SK-N-SH (cell line): Measurements from ENCODE around the gene GRIP1. TPM values are rescaled to one million over a fixed set of nuclear protein-coding genes. Genes with fewer than 3 reads are reported as not detected.

Experiments
- CTCF ChIA-PET: fragments of 300-600, 350-600 bp; formaldehyde crosslinking; extraction: SDS; loops from one replicate; lab custom pipeline; 2021; lab: Yijun Ruan, JAX
- POLR2A ChIA-PET: fragments of 350-600 bp; sonication (Branson Sonifier 250); formaldehyde crosslinking; extraction: SDS; loops from one replicate; lab custom pipeline; 2020; ENCODE audit warnings: antibody characterized with exemption, inconsistent platforms; lab: Yijun Ruan, JAX
- DNase-seq: peaks from one replicate; pipeline ENCODE4 v3.0.0; 2012
- H2AFZ ChIP-seq: fragments of 200-600 bp; sonication (generic); 2 replicates; pipeline ENCODE4 v1.8.1; 2016; ENCODE audit warnings: antibody characterized with exemption, mild to moderate bottlenecking, low read depth
- H3F3A ChIP-seq: fragments of 200-600 bp; sonication (generic); replicated peaks from 2 replicates; pipeline ENCODE3; 2016; ENCODE audit warnings: antibody characterized with exemption, mild to moderate bottlenecking; ENCODE audit not compliant: insufficient read depth
- H3K27ac ChIP-seq, 2 experiments: fragments of 200-500 bp in 1 of 2; fragments of 200-600 bp in 1 of 2; sonication (Bioruptor generic) in 1 of 2; sonication (generic), shearing (Covaris generic) in 1 of 2; 2 replicates each; pipeline versions ENCODE4 v1.5.1 to v1.6.1; 2014 to 2016; ENCODE audit warnings: low read depth in 2 of 2, inconsistent platforms in 1 of 2, low read length in 1 of 2, mild to moderate bottlenecking in 1 of 2, mixed read lengths in 1 of 2
- H3K27me3 ChIP-seq: fragments of 200-600 bp; sonication (generic), shearing (Covaris generic); 2 replicates; pipeline ENCODE4 v1.6.1; 2016; ENCODE audit warnings: mixed run types; ENCODE audit not compliant: insufficient read depth
- H3K36me3 ChIP-seq, 2 experiments: fragments of 200-500 bp in 1 of 2; fragments of 200-600 bp in 1 of 2; sonication (Bioruptor generic) in 1 of 2; sonication (generic) in 1 of 2; replicated peaks in 1 of 2; 2 replicates each; pipeline versions ENCODE3 to v1.5.1; 2014 to 2016; ENCODE audit warnings: low read length in 1 of 2, mild to moderate bottlenecking in 1 of 2; ENCODE audit not compliant: insufficient read depth in 2 of 2, control insufficient read depth in 1 of 2
- H3K4me1 ChIP-seq, 2 experiments: fragments of 200-500 bp in 1 of 2; fragments of 200-600 bp in 1 of 2; sonication (Bioruptor generic) in 1 of 2; sonication (generic), shearing (Covaris generic) in 1 of 2; 2 replicates each; pipeline versions ENCODE4 v1.5.1 to v1.6.1; 2014 to 2016; ENCODE audit warnings: low read depth in 1 of 2, low read length in 1 of 2, mixed run types in 1 of 2; ENCODE audit not compliant: insufficient read depth in 2 of 2, control insufficient read depth in 1 of 2
- H3K4me2 ChIP-seq: fragments of 200-600 bp; sonication (generic), shearing (Covaris generic); 2 replicates; pipeline ENCODE4 v1.6.1; 2017; ENCODE audit warnings: mixed run types
- H3K4me3 ChIP-seq, 2 experiments: fragments of 200-500 bp in 1 of 2; fragments of 200-600 bp in 1 of 2; sonication (Bioruptor generic) in 1 of 2; sonication (generic), shearing (Covaris generic) in 1 of 2; 2 replicates each; pipeline versions ENCODE4 v1.5.1 to v1.8.1; 2014 to 2016; ENCODE audit warnings: low read depth in 2 of 2, inconsistent platforms in 1 of 2, low read length in 1 of 2, mild to moderate bottlenecking in 1 of 2, mixed read lengths in 1 of 2, moderate library complexity in 1 of 2
- H3K79me2 ChIP-seq: fragments of 200-600 bp; sonication (generic); 2 replicates; pipeline ENCODE4 v1.8.1; 2017; ENCODE audit warnings: mild to moderate bottlenecking; ENCODE audit not compliant: insufficient read depth
- H3K9ac ChIP-seq: fragments of 200-600 bp; sonication (generic); 2 replicates; pipeline ENCODE4 v1.6.1; 2017; ENCODE audit warnings: mixed run types
- H3K9me2 ChIP-seq: fragments of 200-600 bp; sonication (generic); 2 replicates; pipeline ENCODE4 v1.6.1; 2017; ENCODE audit warnings: mixed run types
- H3K9me3 ChIP-seq: fragments of 200-600 bp; sonication (generic); 2 replicates; pipeline ENCODE4 v1.6.1; 2017; ENCODE audit warnings: mixed run types, mild to moderate bottlenecking, moderate library complexity
- H4K20me1 ChIP-seq: fragments of 200-600 bp; sonication (generic); 2 replicates; pipeline ENCODE4 v1.6.1; 2017; ENCODE audit warnings: mild to moderate bottlenecking, mixed run types; ENCODE audit not compliant: insufficient read depth
- CHD2 ChIP-seq: fragments of 150-350 bp; IDR thresholded peaks from 2 replicates; pipeline ENCODE4 v1.6.1; 2018; ENCODE audit warnings: low read length; ENCODE audit not compliant: partially characterized antibody
- EP300 ChIP-seq, 2 experiments: IDR thresholded peaks; 2 replicates each; pipeline versions ENCODE4 v1.4.0 to v1.6.1; 2012; ENCODE audit warnings: borderline replicate concordance in 1 of 2, low read depth in 1 of 2, low read length in 1 of 2
- FOSL2 ChIP-seq: IDR thresholded peaks from 2 replicates; pipeline ENCODE4 v1.4.0; 2012; ENCODE audit warnings: low read depth, mild to moderate bottlenecking, moderate library complexity, borderline replicate concordance
- FOXJ3 ChIP-seq: sonication (generic); formaldehyde crosslinking; IDR thresholded peaks from 2 replicates; pipeline ENCODE4 v1.5.1; 2020; ENCODE audit warnings: mild to moderate bottlenecking, missing genetic modification reagents
- GATA2 ChIP-seq: sonication (generic); formaldehyde crosslinking; IDR thresholded peaks from 2 replicates; pipeline ENCODE4 v1.5.0; 2020; ENCODE audit warnings: mild to moderate bottlenecking, missing genetic modification reagents
- RCOR1 ChIP-seq: fragments of 150-350 bp; IDR thresholded peaks from 2 replicates; pipeline ENCODE4 v1.6.1; 2017; ENCODE audit warnings: antibody characterized with exemption, low read length
- REST ChIP-seq: IDR thresholded peaks from 2 replicates; pipeline ENCODE4 v1.6.1; 2012; ENCODE audit warnings: mild to moderate bottlenecking, low read depth, low read length, moderate library complexity
- RFX5 ChIP-seq: IDR thresholded peaks from 2 replicates; pipeline ENCODE4 v1.6.1; 2012; ENCODE audit warnings: mild to moderate bottlenecking, improper control_type of control experiment, low read length
- RXRA ChIP-seq: IDR thresholded peaks from 2 replicates; pipeline ENCODE4 v1.4.0; 2012; ENCODE audit warnings: low read depth, mild to moderate bottlenecking, borderline replicate concordance
- TAF1 ChIP-seq: IDR thresholded peaks from 2 replicates; pipeline ENCODE4 v1.6.1; 2012; ENCODE audit warnings: low read depth, mild to moderate bottlenecking, low read length, moderate library complexity, borderline replicate concordance
- TCF12 ChIP-seq: IDR thresholded peaks from 2 replicates; pipeline ENCODE4 v1.4.0; 2012
- USF2 ChIP-seq: fragments of 150-350 bp; IDR thresholded peaks from 2 replicates; pipeline ENCODE4 v1.6.1; 2017; ENCODE audit warnings: antibody characterized with exemption, low read length, low read depth, borderline replicate concordance
- WGBS: methylation state at CpG from one replicate; pipeline ENCODE4 v1.1.6; 2017; ENCODE audit warnings: low lambda C conversion rate; 5-methylcytosine and 5-hydroxymethylcytosine counted together
- polyA plus RNA-seq, 3 experiments: library from polyadenylated mRNA; depleted of rRNA; stranded (reverse); fragments of >200 nt; gene quantifications; 2 replicates each; pipeline ENCODE4 v1.2.3, GENCODE V29; 2012
- TF ChIP-seq, protein P1 (sequence below): IDR thresholded peaks from 2 replicates; pipeline ENCODE4 v1.4.0; 2012; ENCODE audit warnings: low read depth, borderline replicate concordance

GRIP1 gene
- polyA plus RNA-seq, 1 of the 3 experiments (the other 2 are of a cell fraction), result 0.07 TPM

GRCh38 chr12:66428870-66429269, 250.0 kb downstream of the GRIP1 start:
- TF ChIP-seq RXRA (no peak), FOSL2 (no peak)
- TF ChIP-seq, all 33 proteins: peak for 0

DNA sequence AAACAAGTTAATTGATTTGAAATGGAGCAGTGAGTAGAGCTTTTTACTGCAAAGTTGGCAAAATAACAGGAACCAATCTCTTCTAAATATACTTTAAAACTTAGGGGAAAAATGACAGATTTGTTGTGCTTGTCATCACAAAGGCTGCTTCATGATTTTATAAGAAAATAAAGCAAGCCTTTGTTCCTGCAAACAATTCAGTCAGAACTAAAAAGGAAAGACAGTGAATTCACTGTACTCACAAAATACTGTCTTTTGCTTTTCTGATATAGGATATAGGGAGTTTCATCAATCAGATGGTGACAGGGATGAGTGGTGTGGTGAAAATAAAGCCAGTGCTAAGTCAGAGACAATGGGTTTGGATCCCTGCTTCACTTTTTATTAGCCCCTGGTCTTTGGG, 250.6 kb downstream of the GRIP1 start:
- no peak overlapping the region for H2AFZ ChIP-seq
- no peak overlapping the region for H3K4me3 ChIP-seq
- H3K9me2 ChIP-seq, result no peaks in the 10 kb centered on the region
- no peaks in the 10 kb centered on the region for H3K9me3 ChIP-seq
- no peak for DNase-seq
- H3K4me1 ChIP-seq, result no peaks in the 10 kb centered on the region
- CTCF ChIA-PET, result no interaction called here
- H3K36me3 ChIP-seq, result no peaks in the 10 kb centered on the region
- TF ChIP-seq FOXJ3 (CRISPR knock-in tag) (no peak), EP300 (IDR thresholded peaks at IDR 0.05; ENCODE audit: borderline replicate concordance in 1 of 2, low read depth in 1 of 2, low read length in 1 of 2) (no peak), RFX5 (no peak), TAF1 (no peak)
- TF ChIP-seq, protein P1, sequence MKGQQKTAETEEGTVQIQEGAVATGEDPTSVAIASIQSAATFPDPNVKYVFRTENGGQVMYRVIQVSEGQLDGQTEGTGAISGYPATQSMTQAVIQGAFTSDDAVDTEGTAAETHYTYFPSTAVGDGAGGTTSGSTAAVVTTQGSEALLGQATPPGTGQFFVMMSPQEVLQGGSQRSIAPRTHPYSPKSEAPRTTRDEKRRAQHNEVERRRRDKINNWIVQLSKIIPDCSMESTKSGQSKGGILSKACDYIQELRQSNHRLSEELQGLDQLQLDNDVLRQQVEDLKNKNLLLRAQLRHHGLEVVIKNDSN, result no peak
- TF ChIP-seq, all 33 proteins: peak for 0
- POLR2A ChIA-PET, result no interaction called here
- Histone ChIP-seq H3K9ac (no peak overlapping the region), H3K27ac (no peak overlapping the region), H3F3A (no peaks in the 10 kb centered on the region), H4K20me1 (no peaks in the 10 kb centered on the region), H3K27me3 (peaks cover 10% of the 10 kb centered on the region; the same call in 1 of the 2 replicates), H3K79me2 (no peaks in the 10 kb centered on the region), H3K4me2 (no peak overlapping the region)

More at GRCh38 chr12:66428870-66429269, 250.0 kb downstream of the GRIP1 start:
- Histone ChIP-seq H3K27ac (no peak overlapping the region), H3K9me3 (no peaks in the 10 kb centered on the region), H3K9me2 (no peaks in the 10 kb centered on the region), H3K9ac (no peak overlapping the region), H3K36me3 (no peaks in the 10 kb centered on the region), H3F3A (no peaks in the 10 kb centered on the region), H3K27me3 (peaks cover 13% of the 10 kb centered on the region; the same call in 1 of the 2 replicates), H4K20me1 (no peaks in the 10 kb centered on the region), H3K4me1 (no peaks in the 10 kb centered on the region), H3K4me3 (no peak overlapping the region), H3K79me2 (no peaks in the 10 kb centered on the region), H2AFZ (no peak overlapping the region), H3K4me2 (no peak overlapping the region)
- POLR2A ChIA-PET, result no interaction called here
- 25% methylated on average over 5 of the region's 5 CpGs for WGBS
- CTCF ChIA-PET, result no interaction called here
- no peak for DNase-seq

- POLR2A ChIA-PET, result no interaction called here
- Histone ChIP-seq H3F3A (no peaks in the 10 kb centered on the region), H3K27me3 (peaks cover 10% of the 10 kb centered on the region; the same call in 1 of the 2 replicates), H3K4me2 (no peak overlapping the region), H3K9me3 (no peaks in the 10 kb centered on the region), H2AFZ (no peak overlapping the region), H3K4me1 (no peaks in the 10 kb centered on the region), H3K9ac (no peak overlapping the region), H3K79me2 (no peaks in the 10 kb centered on the region), H3K27ac (no peak overlapping the region), H3K9me2 (no peaks in the 10 kb centered on the region), H3K36me3 (no peaks in the 10 kb centered on the region), H3K4me3 (no peak overlapping the region), H4K20me1 (no peaks in the 10 kb centered on the region)
- TF ChIP-seq USF2 (no peak), FOXJ3 (CRISPR knock-in tag) (no peak), CHD2 (no peak), REST (no peak), GATA2 (CRISPR knock-in tag) (no peak), TCF12 (no peak), RCOR1 (no peak)
- CTCF ChIA-PET, result no interaction called here
- no peak for DNase-seq
- 38% methylated on average over 2 of the region's 2 CpGs for WGBS
Measured at GRCh38 chr12:66426696-66427095, 252.2 kb downstream of the GRIP1 start.
